ENCODE measurements around the gene CCDC85B. TPM values are rescaled to one million over a fixed set of nuclear protein-coding genes. Genes with fewer than 3 reads are reported as not detected.

CCDC85B gene
- total RNA-seq, 1 donor from 2014 or later: 3.9 TPM

- H3K9me3 ChIP-seq (ENCODE audit: low read depth): no peaks in the 10 kb centered on the region
- H3K36me3 Mint-ChIP-seq: peaks cover 11% of the 10 kb centered on the region
- H3K79me2 ChIP-seq (ENCODE audit: low read depth): no peaks in the 10 kb centered on the region
- H3K4me1 ChIP-seq: no peaks in the 10 kb centered on the region
- no peak within 1 kb of the TSS for H3K27ac ChIP-seq
- no peak for TF ChIP-seq EZH2phosphoT487 (IDR thresholded peaks at IDR 0.05)
- TF ChIP-seq, protein P1, sequence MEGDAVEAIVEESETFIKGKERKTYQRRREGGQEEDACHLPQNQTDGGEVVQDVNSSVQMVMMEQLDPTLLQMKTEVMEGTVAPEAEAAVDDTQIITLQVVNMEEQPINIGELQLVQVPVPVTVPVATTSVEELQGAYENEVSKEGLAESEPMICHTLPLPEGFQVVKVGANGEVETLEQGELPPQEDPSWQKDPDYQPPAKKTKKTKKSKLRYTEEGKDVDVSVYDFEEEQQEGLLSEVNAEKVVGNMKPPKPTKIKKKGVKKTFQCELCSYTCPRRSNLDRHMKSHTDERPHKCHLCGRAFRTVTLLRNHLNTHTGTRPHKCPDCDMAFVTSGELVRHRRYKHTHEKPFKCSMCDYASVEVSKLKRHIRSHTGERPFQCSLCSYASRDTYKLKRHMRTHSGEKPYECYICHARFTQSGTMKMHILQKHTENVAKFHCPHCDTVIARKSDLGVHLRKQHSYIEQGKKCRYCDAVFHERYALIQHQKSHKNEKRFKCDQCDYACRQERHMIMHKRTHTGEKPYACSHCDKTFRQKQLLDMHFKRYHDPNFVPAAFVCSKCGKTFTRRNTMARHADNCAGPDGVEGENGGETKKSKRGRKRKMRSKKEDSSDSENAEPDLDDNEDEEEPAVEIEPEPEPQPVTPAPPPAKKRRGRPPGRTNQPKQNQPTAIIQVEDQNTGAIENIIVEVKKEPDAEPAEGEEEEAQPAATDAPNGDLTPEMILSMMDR (IDR thresholded peaks at IDR 0.05): no peak
- TF ChIP-seq EZH2 (IDR thresholded peaks at IDR 0.05): no peak
- H3K4me2 ChIP-seq: no peak within 1 kb of the TSS
- H3K9ac ChIP-seq: no peak within 1 kb of the TSS
- peaks cover 11% of the 10 kb centered on the region for H3K27me3 Mint-ChIP-seq (ENCODE audit: insufficient read depth, low read depth)
- peaks cover 10% of the 10 kb centered on the region for H4K20me1 ChIP-seq (ENCODE audit: low read depth)
- no peaks in the 10 kb centered on the region for H3K9me3 Mint-ChIP-seq
- no peak within 1 kb of the TSS for H2AFZ ChIP-seq (replicated peaks)
- H3K27me3 ChIP-seq: no peaks in the 10 kb centered on the region
- no peak within 1 kb of the TSS for H3K27ac Mint-ChIP-seq
- no peaks in the 10 kb centered on the region for H3F3A ChIP-seq (ENCODE audit: low read depth)
- H3K4me1 Mint-ChIP-seq: peaks cover 6% of the 10 kb centered on the region
- no peak within 1 kb of the TSS for H3K4me3 ChIP-seq
- DNase-seq (ENCODE audit: low spot score): no peak
- peak within 1 kb of the TSS; percentile 5 for H3K4me3 Mint-ChIP-seq
- peaks cover 4% of the 10 kb centered on the region for H3K36me3 ChIP-seq
Observed at GRCh38 chr11:65879617-65880016, 10.9 kb upstream of the CCDC85B start, which contains the start of gene CTSW. TSS of gene CTSW (plus strand) at chr11:65879837. CDS start at chr11:65879855, 18 bp downstream.

DNA sequence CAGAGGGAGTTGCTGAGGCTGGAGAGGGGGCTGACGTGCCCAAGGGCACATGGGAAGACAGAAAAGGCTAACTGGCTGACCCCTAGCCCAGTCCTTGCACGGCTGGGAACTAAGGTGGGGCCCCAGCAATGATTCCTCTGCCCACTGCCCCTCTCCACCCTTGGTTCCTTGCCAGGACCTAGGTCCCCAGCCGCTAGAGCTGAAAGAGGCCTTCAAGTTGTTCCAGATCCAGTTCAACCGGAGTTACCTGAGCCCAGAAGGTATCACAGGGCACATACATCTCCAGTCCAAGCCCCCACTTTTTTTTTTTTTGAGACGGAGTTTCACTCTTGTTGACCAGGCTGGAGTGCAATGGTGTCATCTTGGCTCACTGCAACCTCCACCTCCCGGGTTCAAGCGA is 10.4 kb upstream of the CCDC85B start:
- Histone ChIP-seq H3K27ac (no peak overlapping the region), H4K20me1 (ENCODE audit: low read depth) (peaks cover 13% of the 10 kb centered on the region), H3K4me2 (no peak overlapping the region), H3K36me3 (peaks cover 4% of the 10 kb centered on the region), H3K9ac (no peak overlapping the region), H3F3A (ENCODE audit: low read depth) (peaks cover 3% of the 10 kb centered on the region), H3K79me2 (ENCODE audit: low read depth) (no peaks in the 10 kb centered on the region), H3K4me1 (no peaks in the 10 kb centered on the region), H3K27me3 (no peaks in the 10 kb centered on the region), H3K9me3 (ENCODE audit: low read depth) (no peaks in the 10 kb centered on the region), H2AFZ (replicated peaks) (no peak overlapping the region), H3K4me3 (no peak overlapping the region)
- peaks cover 7% of the 10 kb centered on the region for H3K4me1 Mint-ChIP-seq
- no peak overlapping the region for H3K4me3 Mint-ChIP-seq
- no peak overlapping the region for H3K27ac Mint-ChIP-seq
- peaks cover 11% of the 10 kb centered on the region for H3K27me3 Mint-ChIP-seq (ENCODE audit: insufficient read depth, low read depth)
- H3K36me3 Mint-ChIP-seq: peaks cover 12% of the 10 kb centered on the region
- DNase-seq (ENCODE audit: low spot score): no peak
- TF ChIP-seq, protein P1 (IDR thresholded peaks at IDR 0.05): no peak
- TF ChIP-seq EZH2phosphoT487 (IDR thresholded peaks at IDR 0.05) (no peak), EZH2 (IDR thresholded peaks at IDR 0.05) (no peak)
- no peaks in the 10 kb centered on the region for H3K9me3 Mint-ChIP-seq

DNA sequence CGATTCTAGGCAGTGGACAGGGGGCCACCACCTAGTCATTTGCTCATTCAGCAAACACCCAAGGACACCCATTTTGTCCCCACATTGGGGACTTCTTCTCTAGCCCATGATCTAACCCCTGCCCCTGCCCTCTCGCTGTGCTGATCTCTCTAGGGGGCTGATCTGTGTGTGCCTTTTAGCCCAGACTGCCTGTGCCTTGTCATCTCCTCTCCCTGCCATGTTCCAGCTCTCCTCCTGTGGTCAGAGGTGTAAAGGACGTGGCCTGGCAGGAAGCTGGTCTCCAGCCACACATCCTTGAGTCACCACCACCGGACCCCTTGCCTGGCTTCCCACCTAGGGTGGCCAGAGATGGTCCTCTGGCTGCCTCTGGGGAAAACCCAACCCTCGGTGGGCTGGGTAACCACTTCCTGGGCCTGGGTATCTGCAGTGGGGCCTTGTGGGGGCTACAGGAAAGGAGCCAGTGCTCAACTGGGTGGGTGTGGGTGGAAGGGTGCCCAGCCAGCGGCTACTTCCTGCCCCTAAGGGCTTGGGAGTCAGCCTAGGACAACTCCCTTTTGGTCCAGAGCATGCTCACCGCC is 9.5 kb upstream of the CCDC85B start:
- Histone ChIP-seq H4K20me1 (ENCODE audit: low read depth) (peaks cover 14% of the 10 kb centered on the region), H3K4me1 (no peaks in the 10 kb centered on the region), H3K9ac (no peak overlapping the region), H3K4me3 (no peak overlapping the region), H3K27ac (no peak overlapping the region), H2AFZ (replicated peaks) (no peak overlapping the region), H3K27me3 (no peaks in the 10 kb centered on the region), H3K79me2 (ENCODE audit: low read depth) (no peaks in the 10 kb centered on the region), H3K36me3 (peaks cover 4% of the 10 kb centered on the region), H3F3A (ENCODE audit: low read depth) (peaks cover 11% of the 10 kb centered on the region), H3K9me3 (ENCODE audit: low read depth) (no peaks in the 10 kb centered on the region), H3K4me2 (no peak overlapping the region)
- Mint-ChIP-seq H3K27ac (no peak overlapping the region), H3K9me3 (no peaks in the 10 kb centered on the region), H3K4me3 (peak overlapping the region; percentile 5), H3K27me3 (ENCODE audit: insufficient read depth, low read depth) (peaks cover 11% of the 10 kb centered on the region), H3K4me1 (peaks cover 10% of the 10 kb centered on the region), H3K36me3 (peaks cover 18% of the 10 kb centered on the region)
- DNase-seq (ENCODE audit: low spot score): no peak
- no peak for TF ChIP-seq EZH2phosphoT487 (IDR thresholded peaks at IDR 0.05)
- TF ChIP-seq EZH2 (IDR thresholded peaks at IDR 0.05): no peak
- TF ChIP-seq, protein P1 (IDR thresholded peaks at IDR 0.05): no peak

All from neural progenitor cell (in vitro differentiated cells).